SK-N-SH (cell line): Measurements from ENCODE around the gene SMIM44. TPM values are rescaled to one million over a fixed set of nuclear protein-coding genes. Genes with fewer than 3 reads are reported as not detected.
A peak's percentile ranks its signal among the peaks of the same experiment; 100 is the strongest.

Source experiments
- CTCF ChIA-PET: fragments of 300-600, 350-600 bp; formaldehyde crosslinking; extraction: SDS; loops from one replicate; lab custom pipeline; 2021; lab: Yijun Ruan, JAX
- POLR2A ChIA-PET: fragments of 350-600 bp; sonication (Branson Sonifier 250); formaldehyde crosslinking; extraction: SDS; loops from one replicate; lab custom pipeline; 2020; ENCODE audit warnings: antibody characterized with exemption, inconsistent platforms; lab: Yijun Ruan, JAX
- DNase-seq: peaks from one replicate; pipeline ENCODE4 v3.0.0; 2012
- H2AFZ ChIP-seq: fragments of 200-600 bp; sonication (generic); 2 replicates; pipeline ENCODE4 v1.8.1; 2016; ENCODE audit warnings: antibody characterized with exemption, mild to moderate bottlenecking, low read depth
- H3F3A ChIP-seq: fragments of 200-600 bp; sonication (generic); replicated peaks from 2 replicates; pipeline ENCODE3; 2016; ENCODE audit warnings: antibody characterized with exemption, mild to moderate bottlenecking; ENCODE audit not compliant: insufficient read depth
- H3K27ac ChIP-seq, 2 experiments: fragments of 200-500 bp in 1 of 2; fragments of 200-600 bp in 1 of 2; sonication (Bioruptor generic) in 1 of 2; sonication (generic), shearing (Covaris generic) in 1 of 2; 2 replicates each; pipeline versions ENCODE4 v1.5.1 to v1.6.1; 2014 to 2016; ENCODE audit warnings: low read depth in 2 of 2, inconsistent platforms in 1 of 2, low read length in 1 of 2, mild to moderate bottlenecking in 1 of 2, mixed read lengths in 1 of 2
- H3K27me3 ChIP-seq: fragments of 200-600 bp; sonication (generic), shearing (Covaris generic); 2 replicates; pipeline ENCODE4 v1.6.1; 2016; ENCODE audit warnings: mixed run types; ENCODE audit not compliant: insufficient read depth
- H3K36me3 ChIP-seq, 2 experiments: fragments of 200-500 bp in 1 of 2; fragments of 200-600 bp in 1 of 2; sonication (Bioruptor generic) in 1 of 2; sonication (generic) in 1 of 2; replicated peaks in 1 of 2; 2 replicates each; pipeline versions ENCODE3 to v1.5.1; 2014 to 2016; ENCODE audit warnings: low read length in 1 of 2, mild to moderate bottlenecking in 1 of 2; ENCODE audit not compliant: insufficient read depth in 2 of 2, control insufficient read depth in 1 of 2
- H3K4me1 ChIP-seq, 2 experiments: fragments of 200-500 bp in 1 of 2; fragments of 200-600 bp in 1 of 2; sonication (Bioruptor generic) in 1 of 2; sonication (generic), shearing (Covaris generic) in 1 of 2; 2 replicates each; pipeline versions ENCODE4 v1.5.1 to v1.6.1; 2014 to 2016; ENCODE audit warnings: low read depth in 1 of 2, low read length in 1 of 2, mixed run types in 1 of 2; ENCODE audit not compliant: insufficient read depth in 2 of 2, control insufficient read depth in 1 of 2
- H3K4me2 ChIP-seq: fragments of 200-600 bp; sonication (generic), shearing (Covaris generic); 2 replicates; pipeline ENCODE4 v1.6.1; 2017; ENCODE audit warnings: mixed run types
- H3K4me3 ChIP-seq, 2 experiments: fragments of 200-500 bp in 1 of 2; fragments of 200-600 bp in 1 of 2; sonication (Bioruptor generic) in 1 of 2; sonication (generic), shearing (Covaris generic) in 1 of 2; 2 replicates each; pipeline versions ENCODE4 v1.5.1 to v1.8.1; 2014 to 2016; ENCODE audit warnings: low read depth in 2 of 2, inconsistent platforms in 1 of 2, low read length in 1 of 2, mild to moderate bottlenecking in 1 of 2, mixed read lengths in 1 of 2, moderate library complexity in 1 of 2
- H3K79me2 ChIP-seq: fragments of 200-600 bp; sonication (generic); 2 replicates; pipeline ENCODE4 v1.8.1; 2017; ENCODE audit warnings: mild to moderate bottlenecking; ENCODE audit not compliant: insufficient read depth
- H3K9ac ChIP-seq: fragments of 200-600 bp; sonication (generic); 2 replicates; pipeline ENCODE4 v1.6.1; 2017; ENCODE audit warnings: mixed run types
- H3K9me2 ChIP-seq: fragments of 200-600 bp; sonication (generic); 2 replicates; pipeline ENCODE4 v1.6.1; 2017; ENCODE audit warnings: mixed run types
- H3K9me3 ChIP-seq: fragments of 200-600 bp; sonication (generic); 2 replicates; pipeline ENCODE4 v1.6.1; 2017; ENCODE audit warnings: mixed run types, mild to moderate bottlenecking, moderate library complexity
- H4K20me1 ChIP-seq: fragments of 200-600 bp; sonication (generic); 2 replicates; pipeline ENCODE4 v1.6.1; 2017; ENCODE audit warnings: mild to moderate bottlenecking, mixed run types; ENCODE audit not compliant: insufficient read depth
- CHD2 ChIP-seq: fragments of 150-350 bp; IDR thresholded peaks from 2 replicates; pipeline ENCODE4 v1.6.1; 2018; ENCODE audit warnings: low read length; ENCODE audit not compliant: partially characterized antibody
- GATA2 ChIP-seq: sonication (generic); formaldehyde crosslinking; IDR thresholded peaks from 2 replicates; pipeline ENCODE4 v1.5.0; 2020; ENCODE audit warnings: mild to moderate bottlenecking, missing genetic modification reagents
- IRF3 ChIP-seq: fragments of 150-350 bp; IDR thresholded peaks from 2 replicates; pipeline ENCODE4 v1.6.1; 2016; ENCODE audit warnings: mild to moderate bottlenecking, low read depth, low read length
- MEF2A ChIP-seq: IDR thresholded peaks from 2 replicates; pipeline ENCODE4 v1.4.0; 2012; ENCODE audit warnings: low read depth, borderline replicate concordance
- NFIC ChIP-seq: IDR thresholded peaks from 2 replicates; pipeline ENCODE4 v1.4.0; 2012; ENCODE audit warnings: borderline replicate concordance
- PBX3 ChIP-seq: IDR thresholded peaks from 2 replicates; pipeline ENCODE4; 2012
- RXRA ChIP-seq: IDR thresholded peaks from 2 replicates; pipeline ENCODE4 v1.4.0; 2012; ENCODE audit warnings: low read depth, mild to moderate bottlenecking, borderline replicate concordance
- SIN3A ChIP-seq: IDR thresholded peaks from 2 replicates; pipeline ENCODE4 v1.6.1; 2012; ENCODE audit warnings: low read depth, mild to moderate bottlenecking, low read length, moderate library complexity, borderline replicate concordance
- TAF1 ChIP-seq: IDR thresholded peaks from 2 replicates; pipeline ENCODE4 v1.6.1; 2012; ENCODE audit warnings: low read depth, mild to moderate bottlenecking, low read length, moderate library complexity, borderline replicate concordance
- TCF12 ChIP-seq: IDR thresholded peaks from 2 replicates; pipeline ENCODE4 v1.4.0; 2012
- TEAD4 ChIP-seq: IDR thresholded peaks from 2 replicates; pipeline ENCODE4 v1.4.0; 2012; ENCODE audit warnings: mild to moderate bottlenecking, borderline replicate concordance; ENCODE audit not compliant: insufficient read depth
- WGBS: methylation state at CpG from one replicate; pipeline ENCODE4 v1.1.6; 2017; ENCODE audit warnings: low lambda C conversion rate; 5-methylcytosine and 5-hydroxymethylcytosine counted together
- polyA plus RNA-seq, 3 experiments: library from polyadenylated mRNA; depleted of rRNA; stranded (reverse); fragments of >200 nt; gene quantifications; 2 replicates each; pipeline ENCODE4 v1.2.3, GENCODE V29; 2012
- TF ChIP-seq, protein P1 (sequence below): IDR thresholded peaks from 2 replicates; pipeline ENCODE4 v1.4.0; 2012; ENCODE audit warnings: low read depth, borderline replicate concordance
- TF ChIP-seq, protein P2 (sequence below): IDR thresholded peaks from 2 replicates; pipeline ENCODE4 v1.4.0; 2012; ENCODE audit warnings: low read depth, borderline replicate concordance

SMIM44 gene
- polyA plus RNA-seq, 1 of the 3 experiments (the other 2 are of a cell fraction): not detected

DNA sequence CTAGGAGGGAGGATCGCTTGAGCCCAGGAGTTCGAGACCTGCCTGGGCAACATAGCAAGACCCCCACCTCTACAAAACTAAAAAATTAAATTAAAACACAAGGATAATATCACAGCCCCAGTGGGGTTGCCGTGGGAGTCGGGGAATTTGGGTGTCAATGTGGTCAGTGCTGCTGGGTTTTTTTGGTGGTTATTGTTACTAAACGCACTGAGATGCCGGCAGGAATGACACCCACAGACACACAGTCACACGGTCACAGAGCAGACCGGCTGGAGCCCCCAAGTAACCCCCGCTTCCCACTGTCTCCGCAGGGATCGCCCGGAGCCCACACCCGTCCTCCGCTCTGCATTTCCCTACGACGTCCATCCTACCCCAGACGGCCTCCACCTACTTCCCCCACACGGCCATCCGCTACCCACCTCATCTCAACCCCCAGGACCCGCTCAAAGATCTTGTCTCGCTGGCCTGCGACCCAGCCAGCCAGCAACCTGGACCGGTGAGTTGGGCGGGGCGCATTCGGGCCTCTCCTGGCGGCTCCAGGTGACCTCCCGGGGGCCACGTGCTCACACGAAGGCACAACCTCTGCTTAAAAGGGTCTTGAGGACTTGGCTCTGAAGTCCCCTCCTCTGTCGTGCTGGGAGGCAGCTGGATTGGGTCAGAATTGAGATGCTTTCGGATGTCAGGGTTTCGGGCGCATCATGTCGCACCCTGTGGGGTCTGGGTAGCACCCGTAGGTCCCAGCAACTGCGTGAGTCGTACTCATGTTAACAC lies 30.9 kb downstream of the SMIM44 start:
- Histone ChIP-seq H3K27ac (peak overlapping the region in 1 of 2 experiments; percentile 97; a peak in 2 of 4 replicates), H4K20me1 (peaks cover 27% of the 10 kb centered on the region), H3K9me2 (no peaks in the 10 kb centered on the region), H3K4me2 (no peak overlapping the region), H3K79me2 (peaks cover 28% of the 10 kb centered on the region; the same call in 1 of the 2 replicates), H3F3A (peaks cover 26% of the 10 kb centered on the region), H3K4me1 (peaks cover 0 to 5% of the 10 kb centered on the region in 2 experiments; a peak in 1 of 4 replicates), H3K36me3 (peaks cover 27 to 43% of the 10 kb centered on the region in 2 experiments), H3K9ac (no peak overlapping the region), H2AFZ (no peak overlapping the region), H3K4me3 (no peak overlapping the region), H3K27me3 (no peaks in the 10 kb centered on the region), H3K9me3 (no peaks in the 10 kb centered on the region)
- ChIA-PET POLR2A (no interaction called here), CTCF (no interaction called here)
- TF ChIP-seq CHD2: no peak
- no peak for TF ChIP-seq PBX3
- no peak for TF ChIP-seq MEF2A
- no peak for TF ChIP-seq RXRA
- TF ChIP-seq NFIC: no peak
- 96% methylated on average over 37 of the region's 38 CpGs for WGBS
- DNase-seq: peak; percentile 22

GRCh38 chr19:3451451-3451866 lies 31.8 kb downstream of the SMIM44 start:
- Histone ChIP-seq H3K4me3 (no peak overlapping the region), H3K79me2 (peaks cover 28% of the 10 kb centered on the region; the same call in 1 of the 2 replicates), H3K27me3 (no peaks in the 10 kb centered on the region)
- ChIA-PET CTCF (no interaction called here), POLR2A (no interaction called here)
- TF ChIP-seq CHD2 (no peak), TAF1 (no peak), GATA2 (no peak), SIN3A (no peak), TCF12 (no peak), TEAD4 (no peak), IRF3 (no peak), NFIC (no peak)
- TF ChIP-seq, protein P1, sequence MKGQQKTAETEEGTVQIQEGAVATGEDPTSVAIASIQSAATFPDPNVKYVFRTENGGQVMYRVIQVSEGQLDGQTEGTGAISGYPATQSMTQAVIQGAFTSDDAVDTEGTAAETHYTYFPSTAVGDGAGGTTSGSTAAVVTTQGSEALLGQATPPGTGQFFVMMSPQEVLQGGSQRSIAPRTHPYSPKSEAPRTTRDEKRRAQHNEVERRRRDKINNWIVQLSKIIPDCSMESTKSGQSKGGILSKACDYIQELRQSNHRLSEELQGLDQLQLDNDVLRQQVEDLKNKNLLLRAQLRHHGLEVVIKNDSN: no peak
- TF ChIP-seq, protein P2, sequence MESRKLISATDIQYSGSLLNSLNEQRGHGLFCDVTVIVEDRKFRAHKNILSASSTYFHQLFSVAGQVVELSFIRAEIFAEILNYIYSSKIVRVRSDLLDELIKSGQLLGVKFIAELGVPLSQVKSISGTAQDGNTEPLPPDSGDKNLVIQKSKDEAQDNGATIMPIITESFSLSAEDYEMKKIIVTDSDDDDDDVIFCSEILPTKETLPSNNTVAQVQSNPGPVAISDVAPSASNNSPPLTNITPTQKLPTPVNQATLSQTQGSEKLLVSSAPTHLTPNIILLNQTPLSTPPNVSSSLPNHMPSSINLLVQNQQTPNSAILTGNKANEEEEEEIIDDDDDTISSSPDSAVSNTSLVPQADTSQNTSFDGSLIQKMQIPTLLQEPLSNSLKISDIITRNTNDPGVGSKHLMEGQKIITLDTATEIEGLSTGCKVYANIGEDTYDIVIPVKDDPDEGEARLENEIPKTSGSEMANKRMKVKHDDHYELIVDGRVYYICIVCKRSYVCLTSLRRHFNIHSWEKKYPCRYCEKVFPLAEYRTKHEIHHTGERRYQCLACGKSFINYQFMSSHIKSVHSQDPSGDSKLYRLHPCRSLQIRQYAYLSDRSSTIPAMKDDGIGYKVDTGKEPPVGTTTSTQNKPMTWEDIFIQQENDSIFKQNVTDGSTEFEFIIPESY: no peak
- TF ChIP-seq, all 33 proteins: peak for 0
- Histone ChIP-seq H3K27ac (peak overlapping the region in 1 of 2 experiments; percentile 97; a peak in 2 of 4 replicates), H2AFZ (no peak overlapping the region), H3K9me2 (no peaks in the 10 kb centered on the region), H3F3A (peaks cover 24% of the 10 kb centered on the region), H3K36me3 (peaks cover 27 to 44% of the 10 kb centered on the region in 2 experiments), H3K4me1 (no peaks in the 10 kb centered on the region; a peak in 1 of 4 replicates), H3K9ac (peak overlapping the region; percentile 64), H3K9me3 (no peaks in the 10 kb centered on the region), H3K4me2 (peak overlapping the region; percentile 44; the same call in 1 of the 2 replicates), H4K20me1 (peaks cover 27% of the 10 kb centered on the region)
- DNase-seq: peak; percentile 12
- 72% methylated on average over 10 of the region's 10 CpGs for WGBS
